GM19463 (cell line): ENCODE measurements around the gene C20orf144.

Experiments
- ATAC-seq: cut with Tn5 transposase; IDR thresholded peaks from one replicate; pipeline ENCODE4 v1.9.1; 2021; ENCODE audit warnings: mild to moderate bottlenecking, moderate library complexity; ENCODE audit not compliant: unreplicated experiment

Gene C20orf144

DNA sequence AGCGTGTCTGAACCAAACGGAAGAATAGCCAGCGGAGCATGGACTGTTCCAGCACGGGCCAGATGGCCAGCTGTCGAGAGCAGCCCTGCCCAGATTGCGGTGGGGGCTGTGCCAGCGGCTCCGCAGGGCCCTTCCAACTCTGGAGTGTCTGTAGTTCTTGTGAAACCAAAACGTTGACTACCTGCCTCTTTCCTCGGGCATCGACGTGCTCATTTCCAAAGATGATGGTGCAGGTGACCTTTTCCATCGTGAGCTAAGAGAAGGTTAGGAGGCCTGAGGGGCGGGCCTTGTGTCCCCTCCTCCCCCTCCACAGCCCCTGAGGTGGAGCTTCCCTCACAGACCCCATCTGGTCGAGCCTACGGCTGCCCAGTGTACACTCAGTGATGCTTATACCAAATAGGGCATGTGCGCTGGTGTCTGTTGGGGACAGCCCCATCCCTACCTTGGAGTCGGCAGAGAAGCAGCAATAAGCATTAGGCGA, 12.9 kb upstream of the C20orf144 start:
- ATAC-seq = no peak

DNA sequence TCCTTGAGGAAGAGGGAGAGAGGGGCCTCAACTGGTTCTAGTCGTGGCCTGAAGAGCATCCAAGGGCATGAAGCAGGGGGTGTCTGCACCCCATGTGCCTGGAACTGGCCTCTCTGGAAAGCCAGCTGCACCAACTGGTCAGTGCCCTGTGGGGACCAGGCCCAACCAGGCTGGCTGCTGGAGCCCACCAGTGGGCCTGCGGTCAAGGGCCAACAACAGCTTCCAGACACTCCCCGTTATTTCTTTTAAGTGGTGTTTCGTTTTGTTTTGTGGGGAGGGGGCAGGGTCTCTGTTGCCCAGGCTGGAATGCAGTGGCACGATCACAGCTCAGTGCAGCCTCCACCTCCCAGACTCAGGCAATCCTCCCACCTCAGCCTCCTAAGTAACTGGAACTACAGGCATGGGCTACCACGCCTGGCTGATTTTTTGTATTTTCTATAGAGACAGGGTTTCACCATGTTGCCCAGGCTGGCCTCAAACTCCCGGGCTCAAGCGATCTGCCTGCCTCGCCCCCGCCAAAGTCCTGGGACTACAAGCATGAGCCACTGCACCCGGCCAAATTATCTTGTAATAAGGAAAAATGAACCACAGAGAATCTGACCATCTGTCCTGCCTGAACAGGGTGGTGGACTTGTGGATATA, 11.9 kb upstream of the C20orf144 start:
- ATAC-seq = no peak

- no peak for ATAC-seq
Observed at GRCh38 chr20:33650753-33651561, 11.2 kb upstream of the C20orf144 start.

DNA sequence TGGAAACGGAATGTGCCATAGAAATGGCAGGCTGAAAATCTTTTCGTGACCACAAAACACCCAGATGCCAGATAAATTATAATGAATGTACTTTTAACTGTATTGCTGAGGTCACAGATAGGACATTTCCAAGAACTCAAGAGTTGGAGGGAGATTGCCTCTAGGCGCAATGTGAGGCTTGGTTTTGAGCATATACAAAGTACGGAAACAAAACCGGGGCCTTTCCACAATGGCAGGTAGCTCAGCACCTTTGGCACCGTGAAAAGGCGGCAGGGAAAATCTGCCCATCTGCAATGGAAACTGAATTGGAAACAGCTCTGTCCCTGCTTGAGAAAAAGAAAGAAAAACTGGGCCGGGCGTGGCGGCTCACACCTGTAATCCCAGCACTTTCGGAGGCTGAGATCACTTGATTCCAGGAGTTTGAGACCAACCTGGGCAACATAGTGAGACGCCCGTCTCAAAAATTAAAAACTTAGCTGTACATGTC, 10.5 kb upstream of the C20orf144 start:
- ATAC-seq = no peak

DNA sequence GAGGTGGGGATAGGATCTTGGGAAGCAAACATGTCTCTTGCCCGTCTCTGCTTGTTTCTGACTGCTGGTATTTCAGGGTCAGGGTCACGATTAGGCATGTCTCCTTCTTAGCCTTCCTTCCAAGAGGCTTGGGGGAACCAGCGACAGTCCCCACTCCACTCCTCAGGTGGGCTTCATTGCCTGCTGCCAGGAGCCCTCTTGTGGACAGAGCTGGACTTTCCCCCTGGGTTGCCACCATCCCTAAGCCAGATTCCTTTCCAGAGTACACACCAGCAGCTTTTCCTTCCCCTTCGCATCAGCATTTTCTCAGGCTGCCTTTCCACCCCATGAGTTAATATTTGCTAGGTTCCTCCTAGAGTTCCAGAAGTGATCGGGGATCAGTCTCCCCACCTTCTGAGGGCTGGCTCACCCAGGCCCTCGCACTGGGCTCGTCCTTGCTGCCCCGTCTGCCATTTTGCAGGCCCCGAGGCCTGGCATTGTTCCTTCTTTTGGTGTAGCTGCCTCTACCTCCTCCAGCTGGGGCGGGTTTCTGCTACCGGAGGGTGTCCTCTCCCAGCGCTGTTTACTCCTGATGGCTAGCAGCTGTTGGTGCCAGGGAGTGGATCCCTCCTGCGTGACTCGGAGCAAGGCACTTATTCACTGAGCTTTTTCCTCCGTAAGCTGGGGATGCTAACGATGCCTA, 8.8 kb upstream of the C20orf144 start:
- no peak for ATAC-seq

GRCh38 chr20:33653900-33654596, 8.1 kb upstream of the C20orf144 start:
- ATAC-seq = no peak

DNA sequence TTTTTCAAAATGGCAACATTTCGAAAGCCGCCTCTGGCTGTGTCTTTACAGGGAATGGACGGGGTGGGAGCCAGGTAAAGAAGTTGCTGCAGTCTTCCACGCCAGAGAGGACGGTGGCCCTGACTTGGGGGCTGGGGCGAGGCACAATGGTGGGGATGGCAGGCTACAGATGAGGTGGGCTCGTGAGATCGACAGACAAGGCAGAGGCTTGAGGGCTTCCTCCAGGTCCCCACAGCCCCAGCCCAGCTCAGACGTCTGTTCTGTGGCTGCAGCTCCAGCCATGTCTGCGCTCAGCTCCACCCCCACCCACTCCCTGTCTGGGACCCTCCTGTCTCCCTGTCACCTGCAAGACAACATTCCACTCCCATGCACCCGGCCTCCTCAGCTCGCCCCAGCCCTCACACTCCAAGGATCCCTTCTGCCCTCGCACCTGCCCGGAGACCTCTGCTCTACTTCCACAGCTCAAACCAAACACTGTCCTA, 7.4 kb upstream of the C20orf144 start:
- no peak for ATAC-seq

DNA sequence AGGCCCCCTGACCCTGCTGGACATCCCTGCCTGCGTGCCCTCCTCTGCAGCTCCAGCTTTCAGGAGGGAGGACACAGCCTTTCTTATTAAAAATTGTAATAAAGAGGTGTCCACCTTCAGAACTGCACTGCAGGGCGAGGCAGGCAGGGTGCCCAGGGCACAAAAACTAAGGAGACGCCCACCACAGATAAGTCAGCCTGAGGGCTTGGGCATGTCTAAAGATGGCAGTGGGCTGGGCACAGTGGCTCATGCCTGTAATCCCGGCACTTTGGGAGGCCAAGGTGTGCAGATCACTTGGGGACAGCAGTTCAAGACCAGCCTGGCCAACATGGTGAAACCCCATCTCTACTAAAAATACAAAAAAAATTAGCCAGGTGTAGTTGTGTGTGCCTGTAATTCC, 7.0 kb upstream of the C20orf144 start:
- ATAC-seq = no peak

- no peak for ATAC-seq
Observed at GRCh38 chr20:33656010-33656782, 5.9 kb upstream of the C20orf144 start.

DNA sequence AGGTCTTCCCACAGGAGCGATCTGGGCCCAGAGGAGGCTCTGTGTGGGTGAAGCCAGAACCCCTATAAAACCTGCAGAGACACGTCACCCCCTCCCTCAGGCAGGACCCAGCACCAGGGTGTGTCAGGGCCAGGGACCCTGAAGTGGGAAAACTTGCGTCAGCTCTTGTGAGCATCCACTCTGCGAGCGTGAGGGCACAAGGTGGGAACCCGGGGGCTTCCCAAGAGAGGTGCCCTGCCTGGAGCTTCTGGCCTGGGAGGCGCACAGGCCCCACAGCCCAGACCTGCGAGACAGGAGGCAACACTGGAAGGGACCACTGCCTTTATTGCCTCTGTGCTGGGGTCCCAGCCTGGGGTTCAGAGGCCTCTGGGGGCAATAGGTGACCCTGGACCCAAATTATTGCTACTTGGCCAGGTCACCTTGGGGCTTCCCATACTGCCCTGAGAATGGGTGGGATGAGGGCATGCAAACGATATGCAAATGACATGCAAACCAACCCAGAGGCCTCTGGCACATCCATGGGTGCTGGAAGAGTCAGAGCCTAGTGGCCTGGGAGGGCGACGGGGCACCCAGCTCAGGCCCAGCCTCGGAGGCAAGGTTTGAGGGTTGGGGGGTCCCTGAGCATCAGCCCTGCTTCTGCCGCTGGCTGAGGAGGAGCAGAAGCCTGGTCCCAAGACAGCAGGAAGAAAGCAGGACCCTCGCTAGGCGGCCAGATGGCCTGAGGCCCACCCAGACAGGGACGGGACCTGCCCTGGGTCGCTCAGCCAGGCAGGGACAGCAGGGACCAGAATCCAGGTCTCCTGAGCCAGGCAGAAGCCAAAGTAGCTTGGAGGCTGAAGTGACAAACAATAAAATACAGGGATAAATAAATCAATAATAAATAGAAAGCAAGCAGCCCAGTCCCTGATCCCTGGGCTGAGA, 5.1 kb upstream of the C20orf144 start:
- ATAC-seq = no peak

DNA sequence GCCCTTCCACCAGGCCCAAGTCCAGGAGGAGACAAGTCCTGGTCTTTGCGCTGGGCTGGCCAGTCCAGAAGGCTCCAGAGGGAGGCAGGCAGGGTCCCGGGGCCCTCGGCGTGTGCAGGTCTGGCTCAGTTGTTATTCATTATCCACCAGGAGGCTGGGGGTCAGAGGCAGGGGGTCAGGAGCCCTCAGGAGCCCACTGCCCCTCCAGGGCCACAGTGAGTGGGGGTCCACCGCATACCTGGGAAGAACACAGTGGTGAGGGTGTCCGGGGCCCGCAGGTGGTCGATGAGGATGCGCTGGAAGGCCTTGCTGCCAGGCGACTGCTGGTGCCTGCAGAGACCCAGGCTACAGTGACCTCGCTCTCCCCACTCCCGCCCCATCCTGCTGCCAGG, 4.4 kb upstream of the C20orf144 start:
- ATAC-seq = no peak

DNA sequence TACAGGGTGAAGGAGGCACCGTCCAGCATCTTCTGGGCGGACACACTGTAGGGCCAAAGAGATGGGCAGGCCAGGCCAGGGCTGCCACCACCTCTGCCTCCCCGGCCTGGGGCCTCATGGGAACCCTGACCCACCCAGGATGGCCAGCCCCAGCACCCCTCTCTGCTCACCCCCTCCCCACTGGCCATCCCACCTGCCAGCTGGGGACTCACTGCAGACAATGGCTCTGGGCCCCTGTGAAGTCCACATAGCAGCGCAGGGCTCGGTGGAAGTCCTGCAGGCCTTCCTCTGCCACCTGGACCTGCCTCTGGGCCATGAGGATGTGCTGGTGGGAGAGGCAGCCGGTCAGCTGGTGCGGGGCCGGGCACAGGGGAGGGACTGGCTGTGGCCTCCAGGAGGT, 3.6 kb upstream of the C20orf144 start:
- no peak for ATAC-seq

GRCh38 chr20:33658929-33659328, 3.2 kb upstream of the C20orf144 start:
- ATAC-seq = no peak

GRCh38 chr20:33659341-33660034, 2.6 kb upstream of the C20orf144 start:
- ATAC-seq = no peak

- ATAC-seq = no peak
Observed at GRCh38 chr20:33660035-33660684, 2.0 kb upstream of the C20orf144 start.

GRCh38 chr20:33660685-33661058, 1.5 kb upstream of the C20orf144 start:
- ATAC-seq = no peak

DNA sequence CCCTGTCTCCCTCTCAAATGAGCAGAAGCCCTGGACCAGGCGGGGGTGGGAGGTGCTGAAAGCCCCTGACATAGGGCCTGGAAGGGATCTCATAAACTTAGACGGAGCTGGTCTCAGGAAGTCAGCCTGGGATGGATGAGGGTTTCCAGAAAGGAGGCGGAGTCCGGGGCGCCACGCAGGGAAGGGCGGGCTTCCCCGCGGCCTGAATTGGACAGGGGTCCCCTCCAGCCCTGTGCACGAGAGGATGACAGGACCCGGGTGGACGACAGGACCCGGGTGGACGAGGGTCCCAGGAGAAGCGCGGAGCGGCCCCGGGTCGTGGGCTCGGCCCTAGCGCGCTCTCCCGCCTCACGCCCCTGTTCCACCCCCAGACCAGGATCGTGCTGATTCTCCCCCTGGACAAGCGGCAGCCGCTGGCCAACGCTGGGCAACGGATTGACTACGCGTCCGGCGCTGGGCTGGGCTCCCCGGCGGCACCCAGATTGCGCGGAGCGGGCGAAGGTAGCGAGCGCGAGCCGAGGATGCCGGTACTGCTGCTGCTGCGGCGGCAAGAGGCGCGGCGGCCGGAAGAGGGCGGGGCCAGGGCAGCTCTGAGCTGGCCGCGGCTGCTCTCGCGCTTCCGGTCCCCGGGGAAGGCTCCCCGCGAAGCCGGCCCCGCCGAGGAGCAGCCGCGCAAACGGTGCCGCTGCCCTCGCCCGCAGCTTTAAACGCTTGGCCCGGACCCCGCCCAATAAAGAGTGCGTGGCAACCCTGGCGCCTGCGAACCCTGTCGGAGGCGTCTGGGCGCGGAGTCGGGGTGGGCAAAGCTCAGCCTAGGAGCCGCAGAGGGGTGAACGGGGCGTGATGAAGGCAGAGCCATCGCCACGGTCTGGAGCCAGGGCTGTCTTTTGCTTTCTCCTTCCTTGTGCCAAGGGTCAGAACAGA, 1.3 kb downstream of the C20orf144 start:
- peak; percentile 49 for ATAC-seq
